DMS114 treated with DMSO at 0.1 percent for 48 hours (cell line): ENCODE data around the gene SLC17A3.

Experiments used
- DNase-seq: peaks from one replicate; lab custom pipeline; 2025; ENCODE audit not compliant: unreplicated experiment; lab: John Stamatoyannopoulos, UW

Gene SLC17A3, protein sequence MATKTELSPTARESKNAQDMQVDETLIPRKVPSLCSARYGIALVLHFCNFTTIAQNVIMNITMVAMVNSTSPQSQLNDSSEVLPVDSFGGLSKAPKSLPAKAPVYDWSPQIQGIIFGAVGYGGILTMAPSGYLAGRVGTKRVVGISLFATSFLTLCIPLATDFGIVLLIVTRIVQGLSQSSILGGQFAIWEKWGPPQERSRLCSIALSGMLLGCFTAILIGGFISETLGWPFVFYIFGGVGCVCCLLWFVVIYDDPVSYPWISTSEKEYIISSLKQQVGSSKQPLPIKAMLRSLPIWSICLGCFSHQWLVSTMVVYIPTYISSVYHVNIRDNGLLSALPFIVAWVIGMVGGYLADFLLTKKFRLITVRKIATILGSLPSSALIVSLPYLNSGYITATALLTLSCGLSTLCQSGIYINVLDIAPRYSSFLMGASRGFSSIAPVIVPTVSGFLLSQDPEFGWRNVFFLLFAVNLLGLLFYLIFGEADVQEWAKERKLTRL

DNA sequence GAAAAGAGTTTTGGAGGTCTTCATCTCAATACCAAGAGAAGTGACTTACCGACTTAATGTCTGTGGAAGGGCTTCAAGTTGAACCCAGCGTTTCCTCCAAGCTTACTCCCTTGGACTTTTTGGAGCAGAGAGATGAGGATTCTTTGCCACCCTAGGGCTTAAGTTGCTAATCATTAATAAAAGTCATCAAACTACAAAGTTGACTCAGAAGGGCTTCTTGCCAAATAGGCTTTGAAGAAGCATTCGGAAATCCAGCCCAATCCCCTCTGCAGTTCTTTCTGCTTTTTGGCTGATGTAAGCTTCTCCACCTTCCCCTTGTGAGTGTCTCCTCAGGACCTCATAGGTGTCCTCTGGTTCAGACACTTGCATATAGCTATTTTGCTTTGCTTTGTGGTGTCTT, at the start of gene SLC17A3:
TSS of gene SLC17A3 (minus strand) at position 126 of the 400 bp plus-strand sequence. CDS start 5,856 bp downstream, outside the sequence.
- no peak for DNase-seq

DNA sequence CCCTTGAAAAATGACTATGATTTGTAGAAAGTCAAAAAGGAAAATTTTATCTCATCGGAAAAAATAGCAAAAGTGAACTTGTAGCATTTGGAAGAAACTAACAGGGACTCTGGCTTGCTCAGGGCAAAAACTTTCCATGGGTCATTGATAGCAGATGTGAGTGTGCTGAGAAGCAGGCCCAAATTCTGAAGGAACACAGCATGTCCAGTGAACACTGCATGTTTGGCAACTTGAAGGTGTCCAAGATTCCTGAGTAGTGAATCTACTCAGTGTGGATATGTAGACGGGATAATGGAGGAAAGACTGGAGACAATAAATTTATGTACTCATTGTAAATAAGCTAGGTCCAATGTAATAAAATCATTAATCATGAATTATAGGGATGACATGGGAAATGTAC, 48.3 kb upstream of the SLC17A3 start:
- no peak for DNase-seq

DNA sequence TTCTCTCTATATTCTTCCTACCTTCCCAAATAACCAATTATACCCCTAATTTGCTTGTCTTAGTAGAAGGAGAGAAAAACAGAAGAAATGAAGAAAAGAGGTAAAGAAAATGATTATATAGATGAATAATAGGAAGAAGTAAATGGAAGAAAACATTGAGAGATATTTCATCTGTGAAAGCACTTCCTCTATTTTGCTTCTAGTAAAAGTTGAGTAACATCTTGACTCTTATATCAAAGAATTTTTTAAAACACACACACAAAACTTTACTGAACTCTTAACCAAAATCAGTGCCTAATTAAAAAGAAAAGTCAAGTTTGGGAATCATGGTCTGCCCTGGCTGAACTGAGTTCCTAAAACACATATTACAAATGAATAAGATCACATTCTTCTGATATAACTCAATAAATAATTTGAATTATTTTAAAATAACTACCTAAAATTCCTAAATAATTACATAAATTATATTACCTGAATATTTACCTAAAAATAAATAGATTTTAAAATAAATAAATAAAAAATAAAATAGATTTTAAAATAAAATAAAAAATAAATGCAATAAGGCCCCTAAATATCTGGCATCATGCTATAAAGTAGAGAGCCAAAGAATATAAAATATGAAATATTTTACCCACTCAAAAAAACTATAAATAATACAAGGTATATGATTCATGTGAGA, 47.6 kb upstream of the SLC17A3 start:
- DNase-seq: no peak

DNA sequence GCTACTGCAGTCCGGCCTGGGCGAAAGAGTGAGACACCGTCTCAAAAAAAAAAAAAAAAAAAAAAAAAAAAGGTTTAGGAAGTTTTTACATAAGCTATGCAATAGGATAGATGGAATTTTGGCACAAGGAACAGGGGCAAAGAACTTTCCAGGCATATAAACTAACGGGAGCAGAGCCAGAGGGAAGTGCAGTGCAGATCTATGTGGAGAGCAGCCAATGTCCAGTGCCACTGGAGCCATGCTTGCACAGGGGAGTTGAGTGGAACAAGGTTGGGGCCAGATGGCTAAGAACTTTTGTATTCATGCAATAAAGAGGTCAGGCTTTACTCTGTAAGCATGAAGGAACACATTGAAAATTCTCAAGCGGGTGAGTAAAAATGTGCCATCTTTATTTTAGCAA, 45.6 kb upstream of the SLC17A3 start:
- no peak for DNase-seq

DNA sequence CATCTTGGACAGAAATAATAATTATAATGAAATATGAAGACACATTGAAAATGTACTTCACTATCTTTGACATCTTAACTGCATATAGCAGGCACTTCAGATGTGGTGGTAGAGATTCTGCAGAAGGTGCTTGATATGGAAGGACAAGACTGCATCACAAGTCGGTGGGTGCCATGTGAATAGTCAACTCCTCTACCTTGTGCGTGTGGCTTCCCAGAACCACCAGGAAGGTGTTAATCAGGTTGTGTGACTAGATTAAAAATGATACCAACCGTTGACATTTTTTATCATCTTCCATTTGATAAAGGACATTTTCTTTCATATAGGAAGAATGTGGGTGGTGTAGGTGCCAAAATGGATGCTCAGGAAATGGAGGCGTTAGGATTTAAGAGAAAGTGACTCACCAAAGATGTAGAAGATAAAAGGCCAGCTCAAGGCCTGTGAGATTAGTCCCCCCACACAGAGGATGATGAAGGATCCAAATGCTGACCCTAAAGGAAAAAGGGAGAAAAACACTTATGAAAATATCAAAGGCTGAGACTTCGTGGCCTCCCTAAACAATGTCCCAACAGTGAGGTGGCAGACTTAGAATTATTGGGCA, 44.1 kb upstream of the SLC17A3 start:
- no peak for DNase-seq

DNA sequence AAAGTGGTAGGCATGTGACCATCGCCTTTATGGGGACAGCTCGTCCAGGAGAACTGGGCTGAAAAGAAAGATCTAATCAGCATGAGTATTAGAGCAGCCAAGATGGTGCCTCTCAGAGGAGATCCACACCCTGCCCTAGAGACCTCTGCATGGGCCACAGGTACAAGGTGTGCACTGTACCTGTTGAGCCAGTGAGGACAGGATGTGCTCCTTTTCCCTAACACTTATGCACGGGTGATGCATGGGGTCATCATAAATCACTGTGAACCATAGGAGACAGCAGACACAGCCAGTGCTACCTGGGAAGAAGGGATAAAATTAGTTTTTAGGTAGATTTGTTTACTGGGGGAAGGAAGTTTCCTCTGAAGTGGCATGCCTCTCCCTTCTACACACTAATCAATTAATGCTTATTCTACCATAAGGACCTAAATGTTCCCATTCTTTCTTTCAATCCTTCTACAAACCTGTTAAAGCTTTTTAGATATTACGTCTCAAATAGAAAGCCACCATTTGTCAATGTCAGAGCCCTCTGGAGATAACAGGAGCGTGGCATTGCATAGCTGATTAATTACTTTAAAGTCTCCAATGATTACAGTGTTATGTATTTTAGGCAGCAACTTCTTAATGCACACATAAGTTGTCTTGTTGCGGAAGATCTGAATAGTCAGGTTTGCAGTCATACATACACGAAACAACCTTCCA, 42.9 kb upstream of the SLC17A3 start:
- no peak for DNase-seq

DNA sequence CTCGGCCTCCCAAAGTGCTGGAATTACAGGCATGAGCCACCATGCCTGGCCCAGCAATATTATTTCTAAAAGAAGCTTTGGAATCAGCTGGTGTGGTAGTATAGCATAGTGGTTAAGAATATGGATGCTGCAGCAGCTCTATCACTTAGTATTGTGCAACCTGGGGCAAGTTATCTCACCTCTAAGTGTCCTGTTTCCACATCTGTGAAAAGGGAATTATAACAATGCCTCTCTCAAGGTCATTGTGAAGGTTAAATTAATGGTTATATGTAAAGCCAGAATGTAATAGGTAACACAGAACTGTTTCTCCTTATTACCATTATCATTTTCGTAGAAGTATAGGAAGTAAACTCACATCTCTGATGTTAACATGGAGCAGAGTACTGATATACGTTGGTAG, 42.3 kb upstream of the SLC17A3 start:
- DNase-seq: no peak

DNA sequence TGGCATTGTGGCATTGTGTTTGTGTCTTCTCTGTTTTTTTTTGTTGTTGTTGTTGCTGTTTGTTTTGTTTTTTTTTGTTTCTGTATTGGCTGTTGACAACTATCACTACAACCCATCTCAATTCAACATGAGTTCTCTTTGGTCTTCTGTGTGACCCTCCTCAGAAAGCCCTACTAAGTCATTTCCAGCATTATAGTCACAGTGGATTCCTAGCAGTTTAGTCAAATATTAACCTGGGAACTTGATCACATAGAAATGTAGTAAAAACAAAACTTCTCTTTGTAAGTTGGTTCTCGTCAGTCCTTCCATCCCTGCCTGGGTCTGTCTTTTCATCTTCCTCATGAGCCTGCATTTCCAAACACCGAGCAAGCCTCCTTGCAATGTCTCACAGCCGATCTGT, 39.7 kb upstream of the SLC17A3 start:
- DNase-seq: no peak

DNA sequence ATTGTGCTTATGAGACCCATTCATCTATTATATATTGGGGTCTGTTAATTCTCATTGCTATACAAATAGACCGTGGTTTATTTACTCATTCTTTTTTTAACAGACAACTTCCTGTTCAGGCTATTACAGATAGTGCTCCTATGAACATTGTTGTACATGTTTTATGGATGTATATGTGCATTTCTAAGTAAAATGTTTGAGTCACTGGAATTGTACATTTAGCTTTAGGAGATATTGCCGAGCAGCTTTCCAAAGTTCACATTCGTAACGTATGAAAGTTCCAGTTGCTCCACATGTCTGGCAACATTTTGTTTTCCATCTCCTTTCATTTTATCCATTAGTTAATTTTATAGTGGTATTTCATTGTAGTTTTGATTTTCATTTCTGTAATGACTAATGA, 37.3 kb upstream of the SLC17A3 start:
- DNase-seq: no peak

DNA sequence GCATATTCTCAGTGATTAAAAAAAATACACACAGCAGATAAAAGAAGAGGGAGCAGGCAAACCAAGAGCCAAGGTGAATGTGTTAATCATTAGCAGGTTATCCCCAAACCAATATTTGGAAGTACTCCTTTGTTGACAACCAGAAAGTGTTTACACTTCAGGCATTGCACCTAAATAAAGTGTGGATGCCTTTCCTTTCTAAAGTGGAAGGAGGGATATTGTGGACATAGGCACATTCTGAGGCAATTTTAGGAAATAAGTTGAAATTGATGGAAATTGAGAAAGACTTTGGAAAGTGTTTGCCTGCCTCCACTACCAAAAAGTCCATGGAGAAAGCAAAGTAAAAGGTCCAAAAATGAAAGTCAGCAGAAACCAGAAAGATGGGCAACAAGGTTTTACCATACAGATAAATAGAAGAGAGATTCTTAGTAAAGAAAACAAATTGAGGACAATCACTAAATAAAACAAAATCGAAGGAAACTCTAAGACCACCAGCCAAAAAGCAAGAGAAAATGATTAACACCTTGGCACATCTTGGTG, 33.5 kb upstream of the SLC17A3 start:
- DNase-seq: no peak

DNA sequence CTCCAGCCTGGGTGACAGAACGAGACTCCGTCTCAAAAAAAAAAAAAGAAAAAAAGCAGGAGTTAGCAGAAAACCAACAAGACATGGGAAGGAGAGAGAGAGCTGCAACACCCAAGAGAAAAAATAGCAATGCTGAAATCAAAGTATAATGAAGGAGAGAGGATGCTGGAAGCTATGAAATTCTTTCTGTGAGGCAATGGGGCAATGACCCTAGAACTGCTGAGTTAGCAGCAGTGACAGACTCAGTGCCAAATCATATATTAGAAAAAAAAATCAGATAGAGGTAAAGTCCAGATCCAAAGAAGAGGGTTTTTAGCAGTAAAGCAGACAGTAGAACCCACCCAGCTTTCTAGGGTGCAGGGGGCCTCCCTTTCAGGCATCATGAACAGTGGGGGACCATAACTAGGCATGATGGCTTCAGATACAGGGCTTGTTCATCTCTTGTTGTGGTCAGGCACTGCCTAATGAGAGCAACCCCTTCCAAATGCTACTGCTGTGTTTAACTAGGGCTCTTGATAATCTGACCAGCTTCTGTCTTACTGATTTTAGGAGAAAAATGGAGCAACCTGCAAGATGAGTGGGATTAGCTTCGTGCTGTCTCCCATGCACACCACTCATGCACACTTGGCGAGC, 29.5 kb upstream of the SLC17A3 start:
- DNase-seq: no peak

DNA sequence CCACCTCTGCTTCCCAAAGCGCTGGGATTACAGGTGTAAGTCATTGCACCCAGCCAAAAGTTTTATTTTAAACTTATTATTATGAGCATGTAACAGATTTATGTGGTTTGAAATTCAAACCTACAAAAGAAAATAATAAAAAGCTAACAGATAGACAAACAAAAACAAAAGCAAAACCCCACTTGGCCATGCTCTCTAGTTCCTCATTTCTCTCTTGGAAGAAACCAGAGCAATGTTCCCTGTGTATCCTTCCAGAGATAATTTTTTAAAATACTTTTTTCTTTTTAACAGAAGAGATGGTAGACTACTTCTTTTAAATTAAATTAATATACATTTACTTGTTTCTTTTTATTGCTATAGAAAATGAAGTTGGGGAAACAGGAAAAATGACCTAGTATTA, 28.0 kb upstream of the SLC17A3 start:
- no peak for DNase-seq

DNA sequence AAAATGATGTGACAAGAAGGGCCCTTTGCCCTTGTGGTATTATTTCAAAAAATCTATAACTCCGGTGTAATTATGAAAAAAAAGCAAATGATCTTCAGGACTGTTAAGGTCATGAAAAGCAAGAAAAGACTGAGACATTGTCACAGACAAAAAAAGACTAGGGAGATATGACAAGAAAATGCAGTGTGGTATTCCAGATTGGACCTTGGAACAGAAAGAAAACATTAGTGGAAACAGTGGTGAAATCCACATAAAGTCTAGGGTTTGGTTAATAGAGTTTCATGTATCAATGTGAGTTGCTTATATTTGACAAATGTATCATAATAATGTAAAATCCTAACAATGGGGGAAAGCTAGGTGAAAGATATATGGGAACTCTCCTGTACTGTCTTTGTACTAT, 26.8 kb upstream of the SLC17A3 start:
- no peak for DNase-seq

DNA sequence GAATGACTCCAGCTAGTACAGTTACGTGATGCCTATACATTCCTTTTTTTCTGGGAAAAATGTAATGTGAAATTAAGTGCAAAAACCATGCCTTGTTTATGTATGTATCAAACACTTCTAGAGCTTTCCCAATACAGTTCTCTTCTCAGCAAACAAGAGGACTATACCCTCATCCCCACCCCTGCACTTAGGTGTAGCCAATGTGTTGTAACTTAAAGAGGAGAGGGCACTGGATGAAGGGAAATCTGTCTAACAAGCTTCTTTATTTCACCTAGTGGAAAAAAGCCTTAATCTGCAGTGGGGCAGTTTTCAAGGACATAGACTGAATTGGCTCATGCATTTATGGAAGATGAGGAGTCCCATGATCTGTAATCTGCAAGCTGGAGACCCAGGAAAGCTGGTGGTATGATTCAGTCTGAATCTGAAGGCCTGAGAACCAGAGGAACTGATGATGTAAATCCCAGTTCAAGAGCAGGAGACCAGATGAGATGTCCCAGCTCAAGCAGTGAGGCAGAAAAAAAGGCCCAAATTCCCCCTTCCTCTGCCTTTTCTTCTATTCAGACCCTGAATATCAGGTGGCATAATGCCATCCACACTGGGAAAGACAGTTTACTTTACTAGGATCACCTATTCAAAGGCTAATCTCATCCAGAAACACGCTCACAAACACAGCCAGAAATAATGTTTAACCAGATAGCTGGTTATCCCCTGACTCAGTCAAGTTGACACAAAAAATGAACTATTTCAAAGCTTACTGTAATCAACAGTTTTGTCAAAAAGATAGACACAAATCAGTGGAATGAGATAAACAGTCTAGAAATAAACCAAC, 25.8 kb upstream of the SLC17A3 start:
- no peak for DNase-seq

DNA sequence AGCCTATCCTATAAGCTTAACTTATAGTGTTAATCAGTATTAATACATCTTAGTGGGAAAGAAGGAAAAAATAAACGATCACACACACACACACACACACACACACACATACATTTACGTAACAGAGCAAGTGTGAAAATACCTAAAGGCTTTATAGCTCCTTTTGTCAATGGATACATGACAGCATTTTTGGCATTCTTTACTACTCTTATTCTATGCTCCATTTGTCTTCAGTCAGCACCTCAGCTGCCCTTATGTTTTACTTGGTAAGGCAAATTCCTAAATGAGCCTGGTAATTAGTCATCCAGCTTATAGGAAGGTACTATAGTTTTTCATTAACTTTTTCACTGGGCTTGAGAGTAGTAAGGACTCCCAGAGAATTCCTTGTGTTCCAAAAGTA, 25.1 kb upstream of the SLC17A3 start:
- DNase-seq: no peak

DNA sequence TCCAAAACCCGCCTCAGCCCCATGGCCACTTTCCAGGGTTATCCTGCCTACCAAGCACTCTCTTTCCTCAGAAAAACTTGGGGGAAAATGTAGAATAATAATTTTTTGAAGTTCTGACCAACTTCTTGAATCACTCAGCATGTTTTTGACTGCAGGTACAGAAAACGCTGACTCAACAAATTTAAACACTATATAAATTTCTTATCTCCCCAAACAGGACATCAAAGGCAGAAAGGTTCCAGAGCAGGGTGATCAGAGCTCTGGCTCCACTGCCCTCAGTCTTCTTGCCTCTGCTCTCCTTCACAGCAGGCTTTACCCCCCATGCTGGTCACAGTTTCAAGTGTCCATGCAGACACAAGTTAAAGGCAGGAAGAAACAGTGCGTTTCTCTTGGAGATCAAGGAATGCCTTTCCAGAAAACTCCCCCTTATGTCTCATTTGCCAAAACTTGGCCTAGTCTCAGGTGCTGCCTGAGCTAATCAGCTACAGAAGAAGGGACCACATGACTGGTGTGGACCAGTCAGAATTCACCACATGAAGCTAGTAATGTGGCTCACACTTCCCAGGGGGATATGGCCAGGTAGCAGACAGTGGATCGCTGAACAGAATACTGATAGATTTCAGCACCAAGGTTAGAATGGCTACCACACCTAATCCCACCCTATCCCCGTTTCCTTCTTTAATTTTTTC, 24.4 kb upstream of the SLC17A3 start:
- DNase-seq: no peak

DNA sequence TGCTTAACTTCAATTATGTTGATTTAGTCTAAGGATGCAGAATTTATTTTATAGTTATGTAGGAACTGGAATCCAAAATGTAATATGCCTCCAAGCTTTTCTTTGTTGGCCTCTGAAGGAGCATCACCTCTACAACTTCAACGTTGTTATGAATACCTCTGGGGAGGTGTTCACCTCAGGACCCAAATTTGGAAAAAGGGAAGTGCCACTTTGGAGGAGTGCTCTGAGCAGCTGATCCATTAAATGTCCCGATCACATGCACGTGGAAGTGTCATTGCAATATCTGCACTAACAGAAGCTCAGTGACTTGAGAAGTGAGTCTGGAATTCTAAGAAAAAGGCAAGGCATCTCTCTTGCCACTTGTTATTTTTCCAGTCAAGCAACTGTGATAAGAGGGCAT, 22.2 kb upstream of the SLC17A3 start:
- DNase-seq: no peak

DNA sequence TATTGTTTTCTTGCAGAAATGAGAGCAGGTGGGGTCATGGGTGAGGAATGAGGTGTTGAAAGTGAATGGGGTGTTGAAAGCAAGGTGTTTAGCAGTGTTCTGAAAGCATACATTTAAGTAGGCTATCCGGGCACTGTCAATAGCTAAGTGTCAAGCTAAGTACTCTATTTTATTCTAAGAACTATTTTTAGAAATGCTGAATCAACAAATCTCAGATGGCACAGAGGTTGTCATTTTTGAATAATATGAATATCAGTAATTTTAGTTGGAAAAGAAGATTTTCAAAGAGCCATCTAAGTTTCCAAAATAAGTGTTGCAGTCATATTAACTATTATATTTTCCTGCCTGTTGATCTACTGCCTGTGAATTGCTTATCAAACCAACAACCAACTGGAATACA, 21.7 kb upstream of the SLC17A3 start:
- DNase-seq: no peak

DNA sequence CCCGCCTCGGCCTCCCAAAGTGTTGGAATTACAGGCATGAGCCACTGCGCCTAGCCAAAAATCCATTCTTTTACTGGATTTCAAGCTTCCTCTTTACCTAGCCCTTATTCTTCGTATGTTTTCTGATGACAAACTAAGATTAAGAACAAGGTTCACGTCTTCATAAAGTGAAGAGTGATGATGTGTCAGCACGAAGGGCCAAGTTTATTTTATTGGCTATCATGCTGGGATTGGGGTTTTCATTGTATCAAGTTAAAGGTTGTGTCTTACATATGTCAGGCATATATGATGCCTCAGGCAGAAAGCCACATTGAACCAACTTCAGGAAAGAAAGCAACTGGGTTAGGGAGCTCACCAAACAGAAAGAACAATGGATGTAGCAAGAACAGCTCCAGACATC, 19.7 kb upstream of the SLC17A3 start:
- DNase-seq: no peak
